Esophagus muscularis mucosa (tissue), 3 donors: Measurements from ENCODE around the gene MEF2A.

Experiments
- CTCF ChIP-seq, 3 experiments: fragments of 200-600 bp in 2 of 3; fragments of 450-650 bp in 1 of 3; sonication (generic) in 2 of 3; IDR thresholded peaks; one replicate each; pipeline ENCODE4 v1.5.1; 2017 to 2019; ENCODE audit warnings: antibody characterized with exemption in 3 of 3, mild to moderate bottlenecking in 2 of 3, moderate library complexity in 1 of 3
- POLR2A ChIP-seq: fragments of 450-650 bp; IDR thresholded peaks from one replicate; pipeline ENCODE4 v1.6.1; 2017; ENCODE audit warnings: antibody characterized with exemption, moderate library complexity, mild to moderate bottlenecking, low read depth
- POLR2AphosphoS5 ChIP-seq, 2 donors: sonication (generic); formaldehyde crosslinking; IDR thresholded peaks; one replicate each; pipeline ENCODE4 v1.6.1; 2017; ENCODE audit warnings: antibody characterized with exemption in 2 of 2

GRCh38 chr15:99745370-99746086, 179.7 kb downstream of the MEF2A start:
- TF ChIP-seq CTCF (IDR thresholded peaks at IDR 0.05) (no peak), POLR2A (no peak), POLR2AphosphoS5 (IDR thresholded peaks at IDR 0.05) (no peak)
